K562 (cell line): ENCODE measurements around the gene NSUN6.

ENCODE experiments used
- ATF4 ChIP-seq: fragments of 450-650 bp; formaldehyde crosslinking; IDR thresholded peaks from 2 replicates; pipeline ENCODE4 v1.4.0; 2022; ENCODE audit warnings: mild to moderate bottlenecking, moderate library complexity
- BACH1 ChIP-seq: fragments of 200-800 bp; sonication (Bioruptor generic); IDR thresholded peaks from 2 replicates; pipeline ENCODE4 v1.6.1; 2016; ENCODE audit warnings: missing genetic modification characterization, missing compliant biosample characterization
- CTCF ChIP-seq, 3 experiments: IDR thresholded peaks in 2 of 3; conservative IDR thresholded peaks in 1 of 3; 2 replicates each; pipeline ENCODE4 v1.5.1; 2011 to 2012; ENCODE audit warnings: low read length in 3 of 3, mild to moderate bottlenecking in 3 of 3, control low read depth in 2 of 3, improper control_type of control experiment in 1 of 3, inconsistent platforms in 1 of 3, low read depth in 1 of 3, mixed read lengths in 1 of 3, moderate library complexity in 1 of 3; ENCODE audit not compliant: insufficient read depth in 2 of 3
- CUX1 ChIP-seq: fragments of 200-800 bp; sonication (Bioruptor generic); IDR thresholded peaks from 2 replicates; pipeline ENCODE4 v1.6.1; 2016; ENCODE audit warnings: missing genetic modification characterization, missing compliant biosample characterization
- HINFP ChIP-seq: fragments of 450-650 bp; conservative IDR thresholded peaks from 2 replicates; pipeline ENCODE4 v1.6.1; 2016; ENCODE audit warnings: missing genetic modification characterization, low read depth, mild to moderate bottlenecking, control low read depth, missing compliant biosample characterization
- MTF1 ChIP-seq: fragments of 250-450 bp; sonication (Bioruptor Pico); IDR thresholded peaks from 2 replicates; pipeline ENCODE4 v1.9.0; 2021; ENCODE audit warnings: moderate library complexity, mild to moderate bottlenecking, inconsistent platforms, borderline replicate concordance
- NFATC3 ChIP-seq: fragments of 450-650 bp; IDR thresholded peaks from 2 replicates; pipeline ENCODE4 v1.6.1; 2017; ENCODE audit warnings: mild to moderate bottlenecking
- POLR2AphosphoS5 ChIP-seq: IDR thresholded peaks from 2 replicates; pipeline ENCODE4 v1.6.1; 2011; ENCODE audit warnings: mild to moderate bottlenecking, low read depth, low read length, moderate library complexity; ENCODE audit not compliant: control insufficient read depth, insufficient read depth
- POLR3A ChIP-seq: IDR thresholded peaks from 2 replicates; pipeline ENCODE4 v1.6.1; 2011; ENCODE audit warnings: borderline replicate concordance, mild to moderate bottlenecking, moderate library complexity; ENCODE audit not compliant: insufficient read length, insufficient read depth; ENCODE audit errors: extremely low read depth
- RFX5 ChIP-seq: IDR thresholded peaks from 2 replicates; pipeline ENCODE4 v1.6.1; 2011; ENCODE audit warnings: low read depth, mild to moderate bottlenecking, improper control_type of control experiment, low read length
- RNF2 ChIP-seq: sonication (generic); IDR thresholded peaks from 2 replicates; pipeline ENCODE4 v1.6.1; 2016
- ZHX1 ChIP-seq: fragments of 150-350 bp; conservative IDR thresholded peaks from 2 replicates; pipeline ENCODE4 v1.6.1; 2014; ENCODE audit warnings: low read length
- ZNF134 ChIP-seq: fragments of 250-450 bp; sonication (Bioruptor Pico); conservative IDR thresholded peaks from 2 replicates; pipeline ENCODE4 v1.4.0; 2020
- ZNF384 ChIP-seq: IDR thresholded peaks from 2 replicates; pipeline ENCODE4 v1.6.1; 2012; ENCODE audit warnings: low read depth, low read length, improper control_type of control experiment

GRCh38 chr10:18572959-18573561 lies 78.3 kb downstream of the NSUN6 start:
- TF ChIP-seq CTCF (IDR thresholded peaks at IDR 0.05 in 2 of 3, conservative IDR thresholded peaks at IDR 0.05 in 1 of 3; ENCODE audit: insufficient read depth in 2 of 3, low read depth in 1 of 3, low read length in 3 of 3) (no peak), RNF2 (no peak), NFATC3 (no peak), HINFP (no peak), POLR2AphosphoS5 (no peak), MTF1 (CRISPR knock-in tag) (no peak), ZNF134 (CRISPR knock-in tag) (no peak), BACH1 (tag) (no peak), ZHX1 (no peak), ATF4 (CRISPR knock-in tag) (no peak), ZNF384 (no peak), POLR3A (no peak), RFX5 (no peak), CUX1 (CRISPR knock-in tag) (no peak)
